Keratinocyte (primary cell): ENCODE data around the gene UBAP1.

Experiments used
- CTCF ChIP-seq, 3 experiments: IDR thresholded peaks in 1 of 3; conservative IDR thresholded peaks in 1 of 3; optimal IDR thresholded peaks in 1 of 3; 2 replicates in 2 of 3; 3 replicates in 1 of 3; pipeline versions ENCODE3 to v1.5.1; 2011; ENCODE audit warnings: low read length in 3 of 3, mild to moderate bottlenecking in 3 of 3, moderate library complexity in 2 of 3, control low read depth in 1 of 3, inconsistent platforms in 1 of 3; ENCODE audit not compliant: insufficient read depth in 2 of 3; ENCODE audit errors: extremely low read depth in 1 of 3
- EZH2 ChIP-seq: IDR thresholded peaks from one replicate; pipeline ENCODE4 v1.6.1; 2012; ENCODE audit warnings: inconsistent platforms, mild to moderate bottlenecking, low read length, moderate library complexity

GRCh38 chr9:34133436-34133949, 45.4 kb upstream of the UBAP1 start:
- TF ChIP-seq CTCF (optimal IDR thresholded peaks at IDR 0.05 in 1 of 3, IDR thresholded peaks at IDR 0.05 in 1 of 3, conservative IDR thresholded peaks at IDR 0.05 in 1 of 3; ENCODE audit: extremely low read depth in 1 of 3, insufficient read depth in 2 of 3, low read length in 3 of 3), result no peak
- TF ChIP-seq EZH2, result no peak
